GM23338 (cell line): Measurements from ENCODE around the gene FAT1. TPM values are rescaled to one million over a fixed set of nuclear protein-coding genes. Genes with fewer than 3 reads are reported as not detected.

ENCODE experiments used
- ATAC-seq: fragments of 200-7000 bp; cut with Tn5 transposase; 3 replicates; pipeline ENCODE4 v1.9.1; 2020
- DNase-seq: peaks from one replicate; pipeline ENCODE4 v3.0.0-alpha.2; 2015; ENCODE audit warnings: low spot score
- H2AFZ ChIP-seq: fragments of 200-600 bp; sonication (generic); 2 replicates; pipeline ENCODE4 v1.8.0; 2016; ENCODE audit warnings: antibody characterized with exemption, mild to moderate bottlenecking, moderate library complexity
- H3F3A ChIP-seq: fragments of 200-600 bp; sonication (generic); replicated peaks from 2 replicates; pipeline ENCODE4 v1.8.0; 2017; ENCODE audit warnings: antibody characterized with exemption, mixed run types, low read depth
- H3K27ac ChIP-seq: fragments of 200-600 bp; sonication (generic); 2 replicates; pipeline ENCODE4 v1.6.1; 2016; ENCODE audit warnings: low read depth
- H3K27me3 ChIP-seq: fragments of 200-600 bp; sonication (generic); 2 replicates; pipeline ENCODE4 v1.8.0; 2016; ENCODE audit warnings: mild to moderate bottlenecking, mixed run types, moderate library complexity; ENCODE audit not compliant: insufficient read depth
- H3K36me3 ChIP-seq: fragments of 200-600 bp; sonication (generic); 2 replicates; pipeline ENCODE4 v1.8.0; 2016; ENCODE audit warnings: mild to moderate bottlenecking; ENCODE audit not compliant: insufficient read depth
- H3K4me1 ChIP-seq: fragments of 200-600 bp; sonication (generic); 2 replicates; pipeline ENCODE4 v1.8.0; 2016; ENCODE audit warnings: mild to moderate bottlenecking, moderate library complexity; ENCODE audit not compliant: insufficient read depth
- H3K4me2 ChIP-seq: fragments of 200-600 bp; sonication (generic); 2 replicates; pipeline ENCODE4 v1.7.1; 2017; ENCODE audit warnings: mixed run types
- H3K4me3 ChIP-seq: fragments of 200-600 bp; sonication (generic); 2 replicates; pipeline ENCODE4 v1.6.1; 2016; ENCODE audit warnings: mixed run types
- H3K79me2 ChIP-seq: fragments of 200-600 bp; sonication (generic); replicated peaks from 2 replicates; pipeline ENCODE4 v1.8.0; 2017; ENCODE audit warnings: mild to moderate bottlenecking; ENCODE audit not compliant: insufficient read depth
- H3K9me2 ChIP-seq: fragments of 200-600 bp; sonication (generic); 2 replicates; pipeline ENCODE4 v1.8.0; 2017; ENCODE audit not compliant: insufficient read depth
- H4K20me1 ChIP-seq: fragments of 200-600 bp; sonication (generic); replicated peaks from 2 replicates; pipeline ENCODE4 v1.8.0; 2017; ENCODE audit warnings: mild to moderate bottlenecking; ENCODE audit not compliant: insufficient read depth
- H3K27ac Mint-ChIP-seq: 2 replicates; pipeline ENCODE4 v1.8.0; 2020; ENCODE audit warnings: inconsistent platforms, mild to moderate bottlenecking, moderate library complexity, mixed read lengths
- H3K27me3 Mint-ChIP-seq: 3 replicates; pipeline ENCODE4 v1.8.0; 2022; ENCODE audit warnings: low read depth, mild to moderate bottlenecking, moderate library complexity, mixed read lengths, inconsistent platforms; ENCODE audit not compliant: insufficient read depth, poor library complexity
- H3K36me3 Mint-ChIP-seq: 3 replicates; pipeline ENCODE4 v1.8.0; 2021; ENCODE audit warnings: low read depth, mild to moderate bottlenecking, inconsistent platforms, moderate library complexity, mixed read lengths
- H3K4me1 Mint-ChIP-seq: 3 replicates; pipeline ENCODE4 v1.8.0; 2020; ENCODE audit warnings: mild to moderate bottlenecking, inconsistent platforms, mixed read lengths
- H3K4me3 Mint-ChIP-seq: 3 replicates; pipeline ENCODE4 v1.8.0; 2021; ENCODE audit warnings: moderate library complexity, mild to moderate bottlenecking, inconsistent platforms, mixed read lengths
- H3K9me3 Mint-ChIP-seq: 3 replicates; pipeline ENCODE4 v1.8.0; 2020; ENCODE audit warnings: moderate library complexity, mild to moderate bottlenecking, inconsistent platforms, mixed read lengths
- CREB1 ChIP-seq: fragments of 250-450 bp; sonication (Bioruptor Pico); IDR thresholded peaks from 2 replicates; pipeline ENCODE4 v1.5.0; 2020; ENCODE audit warnings: low read depth, mild to moderate bottlenecking, moderate library complexity
- CTCF ChIP-seq, 2 experiments: fragments of 200-600 bp in 1 of 2; sonication (generic) in 1 of 2; conservative IDR thresholded peaks; 2 replicates each; pipeline versions ENCODE4 v1.5.1 to v1.6.1; 2016 to 2017; ENCODE audit warnings: antibody characterized with exemption in 2 of 2, low read depth in 2 of 2, mild to moderate bottlenecking in 2 of 2, moderate library complexity in 1 of 2
- ETS1 ChIP-seq: IDR thresholded peaks from 2 replicates; pipeline ENCODE4 v1.6.1; 2016; ENCODE audit warnings: antibody characterized with exemption
- EZH2 ChIP-seq: fragments of 200-600 bp; sonication (generic); IDR thresholded peaks from one replicate; pipeline ENCODE4 v1.8.0; 2017; ENCODE audit warnings: antibody characterized with exemption, mild to moderate bottlenecking, low read depth; ENCODE audit not compliant: unreplicated experiment
- EZH2phosphoT487 ChIP-seq: fragments of 200-600 bp; sonication (generic); IDR thresholded peaks from one replicate; pipeline ENCODE4 v1.8.1; 2018; ENCODE audit warnings: antibody characterized with exemption; ENCODE audit not compliant: unreplicated experiment
- JUNB ChIP-seq: IDR thresholded peaks from one replicate; pipeline ENCODE4 v1.6.1; 2016; ENCODE audit warnings: antibody characterized with exemption; ENCODE audit not compliant: unreplicated experiment
- NANOG ChIP-seq: IDR thresholded peaks from 2 replicates; pipeline ENCODE4 v1.6.1; 2016; ENCODE audit warnings: antibody characterized with exemption, borderline replicate concordance
- POLR2AphosphoS5 ChIP-seq: IDR thresholded peaks from 2 replicates; pipeline ENCODE4 v1.6.1; 2016; ENCODE audit warnings: antibody characterized with exemption, low read depth
- REST ChIP-seq: IDR thresholded peaks from one replicate; pipeline ENCODE4 v1.6.1; 2018; ENCODE audit warnings: antibody characterized with exemption; ENCODE audit not compliant: unreplicated experiment
- STAT1 ChIP-seq: IDR thresholded peaks from one replicate; pipeline ENCODE4 v1.6.1; 2016; ENCODE audit warnings: antibody characterized with exemption; ENCODE audit not compliant: unreplicated experiment
- ZNF114 ChIP-seq: fragments of 250-450 bp; sonication (Bioruptor Pico); IDR thresholded peaks from 2 replicates; pipeline ENCODE4 v1.5.0; 2020; ENCODE audit warnings: mild to moderate bottlenecking, moderate library complexity
- ZNF331 ChIP-seq: fragments of 250-450 bp; sonication (Bioruptor Pico); IDR thresholded peaks from 2 replicates; pipeline ENCODE4 v1.5.0; 2020; ENCODE audit warnings: low read depth, mild to moderate bottlenecking, moderate library complexity
- ZNF462 ChIP-seq: fragments of 250-450 bp; sonication (Bioruptor Pico); IDR thresholded peaks from 2 replicates; pipeline ENCODE4 v1.5.0; 2020; ENCODE audit warnings: mild to moderate bottlenecking, moderate library complexity
- polyA plus RNA-seq: library from polyadenylated mRNA; unstranded; fragments of >200 nt; fragmentation: Nextera tagmentation; extraction: Ambion mirVana; gene quantifications from 2 replicates; pipeline ENCODE4 v1.2.1, GENCODE V29; 2016
- total RNA-seq: library from RNA; depleted of rRNA; stranded (reverse); fragments of >200 nt; shearing (Covaris generic); gene quantifications from 2 replicates; pipeline ENCODE4 v1.2.3, GENCODE V29; 2014

Gene FAT1
- total and polyA plus RNA-seq, 2 experiments from 2014 or later, result 37.6 to 137 TPM

GRCh38 chr4:186563761-186564160 is 159.9 kb downstream of the FAT1 start:
- Mint-ChIP-seq H3K27me3 (peaks cover 9% of the 10 kb centered on the region), H3K4me1 (no peaks in the 10 kb centered on the region), H3K4me3 (no peak overlapping the region), H3K27ac (no peak overlapping the region), H3K9me3 (no peaks in the 10 kb centered on the region), H3K36me3 (no peaks in the 10 kb centered on the region)
- Histone ChIP-seq H2AFZ (no peak overlapping the region), H3K79me2 (no peaks in the 10 kb centered on the region), H3K4me3 (no peak overlapping the region), H3K4me1 (no peaks in the 10 kb centered on the region), H3K36me3 (no peaks in the 10 kb centered on the region), H4K20me1 (no peaks in the 10 kb centered on the region), H3K4me2 (no peak overlapping the region), H3K27ac (no peak overlapping the region), H3K9me2 (peaks cover 5% of the 10 kb centered on the region), H3F3A (no peaks in the 10 kb centered on the region), H3K27me3 (no peaks in the 10 kb centered on the region)
- no peak for ATAC-seq
- TF ChIP-seq EZH2phosphoT487 (no peak), NANOG (no peak), ZNF462 (no peak), REST (no peak), JUNB (no peak), POLR2AphosphoS5 (no peak), CTCF (conservative IDR thresholded peaks at IDR 0.05; ENCODE audit: low read depth in 2 of 2) (no peak), CREB1 (CRISPR knock-in tag) (no peak), ZNF331 (CRISPR knock-in tag) (no peak), ZNF114 (CRISPR knock-in tag) (no peak), ETS1 (no peak), STAT1 (no peak), EZH2 (no peak)
- no peak for DNase-seq
